KG1 (cell line): ENCODE data around the gene NCOR1.
"Not testable (repeated sequence)": the region's sequence is repeated elsewhere in the genome, so short reads cannot be mapped to it uniquely, and the experiment has no call there.

ENCODE experiments used
- DNase-seq: peaks from one replicate; lab custom pipeline; 2025; lab: John Stamatoyannopoulos, UW

The NCOR1 gene

GRCh38 chr17:16214190-16215001 is 938 bp downstream of the NCOR1 start:
- DNase-seq, result no peak

- no peak for DNase-seq
Measured at GRCh38 chr17:16212793-16213192, 2.5 kb downstream of the NCOR1 start.

- no peak for DNase-seq
Measured at GRCh38 chr17:16211590-16211989, 3.7 kb downstream of the NCOR1 start.

GRCh38 chr17:16204763-16205162 is 10.6 kb downstream of the NCOR1 start:
- DNase-seq, result not testable (repeated sequence)

- DNase-seq, result not testable (repeated sequence)
Measured at GRCh38 chr17:16202554-16203500, 12.5 kb downstream of the NCOR1 start.

- not testable (repeated sequence) for DNase-seq
Measured at GRCh38 chr17:16201693-16202131, 13.6 kb downstream of the NCOR1 start.

GRCh38 chr17:16199093-16199492 is 16.2 kb downstream of the NCOR1 start:
- DNase-seq, result no peak

- DNase-seq, result no peak
Measured at GRCh38 chr17:16197276-16197675, 18.1 kb downstream of the NCOR1 start.

- not testable (repeated sequence) for DNase-seq
Measured at GRCh38 chr17:16194307-16194835, 21.0 kb downstream of the NCOR1 start.

- DNase-seq, result no peak
Measured at GRCh38 chr17:16191604-16192003, 23.7 kb downstream of the NCOR1 start.

- no peak for DNase-seq
Measured at GRCh38 chr17:16190703-16191360, 24.5 kb downstream of the NCOR1 start.

- no peak for DNase-seq
Measured at GRCh38 chr17:16189791-16190348, 25.5 kb downstream of the NCOR1 start.

- no peak for DNase-seq
Measured at GRCh38 chr17:16187642-16188041, 27.7 kb downstream of the NCOR1 start.

GRCh38 chr17:16181581-16181980 is 33.8 kb downstream of the NCOR1 start:
- DNase-seq, result no peak

- DNase-seq, result no peak
Measured at GRCh38 chr17:16178836-16179235, 36.5 kb downstream of the NCOR1 start.

GRCh38 chr17:16171613-16172012 is 43.7 kb downstream of the NCOR1 start:
- no peak for DNase-seq

- not testable (repeated sequence) for DNase-seq
Measured at GRCh38 chr17:16166766-16167165, 48.6 kb downstream of the NCOR1 start.

GRCh38 chr17:16158714-16159113 is 56.6 kb downstream of the NCOR1 start:
- no peak for DNase-seq

- no peak for DNase-seq
Measured at GRCh38 chr17:16155536-16155935, 59.8 kb downstream of the NCOR1 start.

- DNase-seq, result not testable (repeated sequence)
Measured at GRCh38 chr17:16152326-16152725, 63.0 kb downstream of the NCOR1 start.

GRCh38 chr17:16150251-16150856 is 65.0 kb downstream of the NCOR1 start:
- DNase-seq, result no peak
